ENCODE results near the gene MAP7. TPM values are rescaled to one million over a fixed set of nuclear protein-coding genes. Genes with fewer than 3 reads are reported as not detected.

MAP7 gene
- total RNA-seq, 1 donor from 2014 or later, result 0.51 TPM

DNA sequence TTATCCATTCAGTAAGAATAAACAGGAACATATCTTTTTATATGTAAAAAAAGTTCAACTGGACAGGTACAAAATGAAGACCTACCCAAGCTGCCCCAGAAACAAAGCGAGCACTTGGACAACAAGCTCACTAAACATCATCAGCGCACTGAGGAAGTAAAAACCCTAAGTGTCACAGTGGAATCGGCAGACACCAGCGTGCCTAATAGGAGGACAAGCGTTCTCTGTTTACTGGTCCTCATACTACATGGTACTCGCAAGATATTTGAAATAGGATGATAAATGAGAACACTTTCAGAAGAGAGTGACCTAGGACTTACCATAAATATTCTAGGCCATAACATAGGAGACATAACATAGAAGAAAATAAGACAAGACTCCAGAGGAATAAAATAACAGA, 18.2 kb downstream of the MAP7 start:
- DNase-seq (ENCODE audit: low read depth in 2 of 2), result no peak

DNA sequence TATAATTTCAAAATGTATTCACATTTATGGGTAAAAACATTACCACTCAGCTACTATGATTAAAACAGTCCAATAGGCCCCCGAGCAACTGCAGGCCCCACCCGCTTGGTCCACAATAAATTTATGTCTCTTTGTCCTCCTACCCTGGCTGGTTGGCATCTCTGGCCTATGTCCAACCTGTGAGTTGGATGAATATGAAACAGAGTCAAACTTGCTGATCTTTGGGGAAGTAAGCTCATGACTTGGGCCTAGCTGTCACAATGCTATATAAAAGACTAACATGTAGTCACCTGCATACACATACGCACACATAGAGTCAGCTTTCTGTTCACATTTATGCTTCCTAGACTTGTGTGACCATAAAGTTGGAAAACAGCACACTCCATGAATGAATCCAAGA, 20.5 kb downstream of the MAP7 start:
- no peak for DNase-seq (ENCODE audit: low read depth in 2 of 2)

DNA sequence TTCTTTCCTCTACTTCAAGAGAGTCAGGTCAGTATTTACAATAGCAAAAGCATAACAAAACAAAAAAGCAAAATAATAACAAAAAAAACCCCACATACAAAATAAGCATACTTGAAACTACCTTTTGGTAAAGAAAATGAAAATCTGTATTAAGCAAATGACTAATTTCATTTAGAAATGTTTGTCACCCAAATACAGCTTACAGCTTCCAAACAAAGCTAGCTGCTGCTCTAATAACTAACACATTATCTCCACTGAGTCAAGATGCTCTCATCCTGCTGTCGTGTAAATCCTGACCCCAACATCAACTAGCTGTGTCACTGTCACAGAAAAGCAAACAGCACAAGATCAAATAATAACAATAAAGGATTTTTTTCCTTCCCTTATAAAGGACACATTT, 21.7 kb downstream of the MAP7 start:
- DNase-seq (ENCODE audit: low read depth in 2 of 2), result no peak

DNA sequence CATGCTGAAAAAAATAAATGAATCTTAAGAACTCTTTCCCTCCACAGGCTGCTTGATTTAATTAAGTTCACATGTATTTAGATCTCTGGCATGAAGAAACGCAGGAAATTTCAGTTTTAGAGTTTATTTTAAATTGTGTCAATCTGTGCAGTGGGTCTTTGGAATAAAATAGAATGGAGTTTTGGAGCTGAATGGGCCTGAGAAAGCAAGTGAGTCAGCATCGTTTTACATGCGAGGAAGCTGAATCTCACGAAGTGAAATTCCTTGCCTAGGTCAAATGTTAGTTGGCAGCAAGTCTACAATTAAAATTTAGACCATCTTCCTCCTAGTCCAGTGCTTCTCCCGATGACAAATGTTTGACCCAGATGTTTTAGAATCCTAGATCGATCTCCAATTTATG, 22.4 kb downstream of the MAP7 start:
- no peak for DNase-seq (ENCODE audit: low read depth in 2 of 2)

DNA sequence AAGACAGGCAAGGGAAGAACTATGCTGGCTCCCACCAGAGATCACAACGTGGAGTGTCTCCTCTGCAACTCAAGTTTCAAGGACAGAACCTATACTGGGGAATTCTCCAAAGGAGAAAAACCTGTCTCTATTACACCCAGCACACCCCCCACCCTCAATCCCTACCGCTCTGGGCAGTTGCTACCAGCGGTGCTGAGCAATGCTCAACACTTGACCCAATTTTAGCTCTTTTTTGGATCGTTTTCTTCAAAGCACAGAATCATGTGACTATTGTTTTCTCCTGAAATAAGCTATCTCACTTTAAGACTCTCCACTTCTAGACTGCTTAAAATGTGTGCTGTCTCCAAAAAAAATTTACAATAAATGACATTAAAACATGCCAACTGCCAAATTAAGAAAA, 23.3 kb downstream of the MAP7 start:
- DNase-seq (ENCODE audit: low read depth in 2 of 2), result no peak

DNA sequence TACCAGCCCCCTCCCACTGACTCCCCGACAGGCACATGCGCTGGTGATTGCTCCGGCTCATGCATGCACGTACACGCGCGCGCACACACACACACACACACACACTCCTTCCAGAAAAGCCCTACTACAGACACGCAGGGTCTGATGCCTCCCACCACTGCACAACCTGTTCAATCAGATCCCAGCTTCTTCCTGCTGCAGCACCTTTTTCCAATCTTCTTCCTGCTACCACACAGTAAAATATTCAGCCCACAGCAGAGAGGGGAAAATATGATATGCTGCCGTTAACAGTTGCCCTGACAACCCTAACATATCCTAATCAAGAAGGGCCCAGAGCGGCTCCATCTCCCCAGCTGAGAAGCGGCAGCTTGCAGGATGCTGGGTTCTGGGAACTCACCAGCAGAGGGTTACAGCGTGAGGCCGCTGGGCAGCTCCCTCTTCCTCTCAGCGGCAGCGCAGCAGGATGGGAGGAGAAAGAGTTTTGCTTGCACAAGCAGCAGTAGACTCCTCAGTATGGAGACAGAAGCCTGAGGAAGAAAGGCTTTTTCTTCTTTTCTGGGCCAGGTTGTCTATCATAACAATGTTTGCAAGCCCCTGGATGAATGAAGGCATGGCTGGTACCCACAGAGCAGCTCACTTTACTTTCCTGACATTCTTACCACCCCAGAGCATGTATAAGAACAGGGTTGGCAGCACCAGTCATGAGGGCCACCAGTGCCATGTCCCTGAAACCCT, 23.9 kb downstream of the MAP7 start:
- DNase-seq (ENCODE audit: low read depth in 2 of 2), result peak in 1 of 2 donors; percentile 24

DNA sequence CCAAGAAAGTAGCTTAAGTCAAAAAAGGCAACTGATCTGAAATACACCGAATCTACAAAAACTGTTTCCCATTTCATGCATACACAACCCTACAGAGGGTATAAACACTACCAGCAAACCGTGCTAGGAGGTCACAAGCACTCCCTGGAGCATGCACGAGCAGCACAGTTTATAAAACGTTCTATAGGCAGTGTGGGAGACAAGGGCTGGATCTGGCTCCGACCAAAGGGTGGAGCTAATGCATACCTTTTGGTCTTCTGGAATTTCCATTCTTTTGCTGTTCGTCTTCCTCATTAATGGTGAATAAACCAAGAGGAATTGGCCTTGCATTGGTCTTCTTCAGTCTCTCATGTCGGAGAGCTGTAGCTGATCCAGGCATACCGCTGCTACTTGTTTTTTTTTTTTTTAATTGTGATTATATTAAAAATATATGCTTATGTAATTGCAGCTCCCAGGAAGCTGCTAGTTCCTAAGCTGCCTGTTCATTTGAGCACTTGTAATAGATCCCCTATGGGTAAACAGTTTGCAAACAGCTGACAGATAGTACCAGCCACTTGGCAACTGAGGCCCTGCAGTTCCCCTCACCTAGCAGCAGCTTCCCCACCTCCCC, 24.5 kb downstream of the MAP7 start:
- no peak for DNase-seq (ENCODE audit: low read depth in 2 of 2)

DNA sequence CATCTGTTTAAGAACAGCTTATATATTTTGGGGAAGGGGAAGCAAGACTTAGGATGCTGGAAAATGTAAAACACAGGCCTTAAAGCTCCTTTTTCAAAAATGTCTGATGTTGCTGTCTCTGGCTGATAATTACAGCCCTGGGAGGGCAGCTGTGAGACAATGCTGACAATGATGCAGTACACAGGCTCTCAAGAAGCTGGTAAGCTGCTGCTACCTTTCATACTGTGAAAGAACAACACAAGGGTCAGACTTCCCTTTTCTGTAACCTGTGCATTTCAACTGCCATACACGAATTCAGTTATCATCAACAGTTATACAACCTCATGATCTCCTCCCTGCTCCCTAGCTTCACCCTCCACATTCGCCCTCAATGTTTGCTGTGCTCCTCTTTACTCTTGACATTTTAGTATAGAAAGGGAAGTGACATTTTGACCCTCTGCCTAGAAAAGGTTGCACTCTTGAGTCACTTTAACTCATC, 25.2 kb downstream of the MAP7 start:
- no peak for DNase-seq (ENCODE audit: low read depth in 2 of 2)

DNA sequence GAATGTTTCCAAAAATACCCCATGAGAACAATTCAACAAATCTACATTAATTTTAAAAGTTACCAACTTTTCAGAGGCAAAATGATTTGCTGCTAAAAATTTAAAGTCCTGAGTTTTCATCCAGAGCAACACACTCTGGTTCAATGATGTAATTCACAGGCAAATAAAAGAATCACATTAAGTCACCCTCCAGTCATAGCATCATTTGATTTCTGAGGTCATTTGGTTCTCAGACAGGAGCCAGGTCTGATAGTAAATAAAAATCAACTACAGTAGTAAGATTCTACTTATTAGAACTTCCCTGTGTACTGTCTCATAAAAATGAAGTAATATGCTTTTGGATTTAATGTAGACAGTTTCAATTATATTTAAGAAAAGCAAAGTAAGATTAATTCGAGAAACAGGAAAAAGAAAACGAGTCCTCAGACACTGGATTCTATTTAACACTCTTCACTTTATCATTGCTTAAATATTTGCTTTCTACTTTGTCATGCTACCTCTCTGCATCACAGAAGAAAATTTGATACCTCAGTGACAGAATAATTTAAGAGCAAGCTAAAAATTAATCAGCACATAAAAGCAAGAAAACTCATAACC, 25.8 kb downstream of the MAP7 start:
- no peak for DNase-seq (ENCODE audit: low read depth in 2 of 2)

DNA sequence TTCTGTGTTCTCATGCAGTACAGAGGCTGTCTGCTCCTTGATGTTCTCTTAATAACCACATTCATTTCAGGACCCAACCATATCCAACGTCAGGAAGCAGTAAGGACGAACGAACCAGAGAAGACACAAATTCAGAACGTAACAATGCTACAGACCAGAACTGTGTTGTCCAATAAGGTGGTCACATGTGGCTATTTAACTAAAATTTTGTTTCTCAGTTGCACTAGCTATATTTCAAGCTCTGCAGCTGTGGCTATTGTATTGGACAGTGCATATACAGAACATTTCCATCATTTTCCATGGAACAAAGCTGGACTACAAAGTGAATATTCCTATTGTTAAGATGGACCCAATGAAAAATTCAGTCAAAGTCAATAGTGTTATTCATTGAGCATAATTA, 27.0 kb downstream of the MAP7 start:
- DNase-seq (ENCODE audit: low read depth in 2 of 2), result no peak

DNA sequence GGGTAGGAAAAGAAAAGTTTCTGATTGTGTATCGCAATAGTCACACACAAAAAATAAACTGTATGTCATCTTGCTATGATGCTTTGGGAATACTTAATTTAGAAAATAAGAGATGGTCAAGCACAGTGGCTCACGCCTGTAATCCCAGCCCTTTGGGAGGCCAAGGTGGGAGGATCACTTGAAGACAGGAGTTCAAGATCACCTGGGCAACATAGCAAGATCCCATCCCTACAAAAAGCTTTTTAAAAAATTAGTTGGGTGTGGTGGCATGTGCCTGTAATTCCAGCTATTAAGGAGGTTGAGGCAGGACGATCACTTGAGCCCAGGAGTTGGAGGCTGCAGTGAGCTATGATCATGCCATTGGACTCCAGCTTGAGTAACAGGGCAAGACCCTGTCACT, 27.6 kb downstream of the MAP7 start:
- no peak for DNase-seq (ENCODE audit: low read depth in 2 of 2)

DNA sequence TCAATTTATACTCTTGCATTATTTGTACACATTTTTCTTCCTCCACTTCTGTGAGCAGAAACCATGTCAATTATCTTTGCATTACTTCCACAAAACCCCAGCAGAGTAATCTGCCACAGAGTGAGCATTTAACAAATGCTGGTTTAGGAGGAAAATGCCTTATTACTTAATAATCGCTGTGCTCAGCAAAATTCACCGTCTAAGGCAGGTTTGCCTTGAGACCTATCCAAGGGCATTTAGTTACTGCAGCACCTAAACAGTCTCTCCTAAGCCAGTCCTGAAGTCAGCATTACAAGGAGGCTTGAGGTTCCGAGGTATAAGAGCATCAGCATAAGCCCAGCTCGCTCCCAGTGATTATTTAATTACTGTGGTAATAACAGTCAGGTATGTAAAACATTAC, 28.3 kb downstream of the MAP7 start:
- DNase-seq (ENCODE audit: low read depth in 2 of 2), result no peak

DNA sequence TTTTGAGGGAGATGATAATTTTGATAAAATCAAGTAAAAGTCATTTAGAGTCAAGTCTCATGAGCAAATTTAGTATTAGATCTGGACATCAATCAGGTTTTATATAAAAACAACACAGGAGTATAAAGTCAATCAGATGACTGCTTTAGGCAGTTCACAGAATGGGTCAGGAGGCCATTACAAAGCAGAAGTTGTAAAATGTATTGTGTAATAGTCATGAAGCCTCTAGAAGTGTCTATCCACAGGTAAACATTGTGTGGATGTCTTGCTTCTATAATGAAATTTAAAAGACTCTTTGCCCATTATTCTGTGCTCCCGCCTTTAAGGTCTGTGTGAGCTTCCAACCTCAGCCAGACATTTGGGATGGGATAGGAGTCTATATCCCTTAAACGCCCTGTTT, 28.8 kb downstream of the MAP7 start:
- no peak for DNase-seq (ENCODE audit: low read depth in 2 of 2)

DNA sequence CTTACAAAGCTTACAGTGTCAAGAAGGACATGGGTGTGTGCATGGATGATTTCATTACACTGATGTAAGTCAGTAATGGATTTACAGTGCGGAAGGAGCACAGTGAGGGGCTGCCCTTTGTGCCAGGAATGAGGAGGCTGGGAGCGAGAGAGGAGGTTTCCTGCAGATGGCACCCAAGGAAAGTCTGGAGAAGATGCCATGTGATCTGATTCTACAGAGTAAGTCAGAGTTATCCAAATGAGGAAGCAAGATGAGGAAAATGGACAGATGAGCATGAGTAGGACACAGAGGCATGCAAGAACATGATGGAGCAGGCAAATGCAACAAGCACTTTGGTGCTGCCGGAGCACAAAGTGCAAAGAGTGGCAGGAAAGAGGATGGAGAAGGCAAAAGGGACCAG, 29.7 kb downstream of the MAP7 start:
- DNase-seq (ENCODE audit: low read depth in 2 of 2), result no peak

DNA sequence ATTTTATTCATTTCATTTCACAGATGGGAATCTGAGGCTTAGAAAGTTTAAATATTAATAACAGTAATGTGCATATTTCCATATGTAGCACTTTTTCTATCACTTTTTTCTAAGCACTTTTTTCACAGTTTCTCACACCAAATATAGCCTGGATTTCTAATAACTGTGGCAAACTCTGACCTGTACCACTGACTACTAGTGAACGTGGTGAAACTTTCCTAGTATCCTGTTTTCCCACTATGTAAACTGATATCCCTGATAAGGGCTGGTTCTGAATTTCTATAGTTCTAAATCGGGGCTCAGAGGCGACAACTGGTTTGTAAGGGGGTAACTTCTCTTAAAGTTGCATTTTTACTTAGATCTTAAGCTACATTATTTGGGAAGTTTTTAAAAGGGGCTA, 32.6 kb downstream of the MAP7 start:
- DNase-seq (ENCODE audit: low read depth in 2 of 2), result no peak

DNA sequence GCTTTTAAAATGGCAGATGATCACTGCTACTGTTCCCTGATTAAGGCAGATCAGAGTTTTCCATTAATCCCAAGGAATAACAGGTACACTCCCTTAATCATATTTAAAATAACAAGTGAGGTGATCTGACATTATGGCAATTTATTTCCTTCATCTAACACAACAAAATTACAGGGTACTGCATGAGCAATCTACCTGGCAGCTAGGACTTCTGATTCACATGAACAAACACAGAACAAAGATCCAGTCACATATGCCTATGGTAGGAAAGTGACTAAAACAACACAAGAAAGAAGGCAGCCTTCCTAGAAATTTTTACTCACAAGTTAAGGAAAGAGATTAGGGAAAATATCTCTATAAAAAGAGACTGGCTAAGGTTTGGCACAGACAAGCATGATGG, 33.2 kb downstream of the MAP7 start:
- DNase-seq (ENCODE audit: low read depth in 2 of 2), result no peak

DNA sequence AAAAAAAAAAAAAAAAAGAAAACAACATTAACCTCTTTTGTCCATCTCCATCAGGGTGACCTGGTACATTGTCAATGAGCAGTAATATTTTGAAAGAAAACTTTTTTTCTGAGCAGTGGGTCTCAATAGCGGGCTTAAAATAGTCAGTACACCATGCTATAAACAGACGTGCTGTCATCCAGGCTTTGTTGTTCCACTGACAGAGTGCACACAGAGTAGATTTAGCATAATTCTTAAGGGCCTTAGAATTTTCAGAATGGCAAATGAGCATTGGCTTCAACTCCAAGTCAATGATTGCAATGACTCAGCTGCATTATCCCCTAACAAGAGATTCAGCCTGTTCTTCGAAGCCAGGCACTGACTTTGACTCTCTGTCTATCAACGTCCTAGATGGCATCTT, 35.6 kb downstream of the MAP7 start:
- DNase-seq (ENCODE audit: low read depth in 2 of 2), result no peak

DNA sequence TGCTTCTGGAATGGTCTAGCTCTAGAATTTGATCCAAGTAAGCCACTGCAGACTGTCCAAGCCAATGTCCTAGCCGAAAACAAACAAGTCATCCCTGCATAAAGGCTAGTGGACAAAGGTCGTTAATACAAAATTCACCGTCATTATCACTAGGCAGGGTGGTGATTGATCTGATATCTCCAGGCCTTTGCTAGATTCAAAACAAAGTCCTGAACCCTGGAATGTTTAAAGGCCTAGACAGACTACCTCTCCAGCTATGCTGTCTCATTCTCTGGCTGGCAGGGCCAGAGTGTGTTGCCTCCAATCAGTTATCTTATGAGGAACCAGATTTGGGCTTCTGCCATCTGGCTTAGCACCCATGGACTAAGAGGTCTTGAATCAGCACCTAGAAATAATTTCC, 38.3 kb downstream of the MAP7 start:
- DNase-seq (ENCODE audit: low read depth in 2 of 2), result no peak

DNA sequence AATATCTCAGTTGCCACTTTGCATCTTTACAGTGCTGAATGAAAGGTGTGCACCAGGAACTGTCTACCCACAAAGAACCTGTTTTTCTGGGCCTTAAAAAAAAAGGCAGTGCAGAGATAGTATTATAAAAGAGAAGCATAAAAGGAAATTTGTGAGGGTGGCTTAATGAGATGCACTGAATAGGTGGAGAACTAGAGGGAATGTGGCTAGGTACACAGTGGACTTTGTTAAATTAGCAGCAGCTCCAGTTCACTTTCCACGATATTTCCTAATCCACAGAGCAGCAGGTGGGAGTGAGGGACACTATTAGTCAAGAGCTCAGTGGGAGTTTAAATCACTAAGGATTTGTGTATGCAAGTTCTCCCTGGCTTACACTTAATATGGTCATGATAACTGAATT, 38.8 kb downstream of the MAP7 start:
- DNase-seq (ENCODE audit: low read depth in 2 of 2), result no peak

DNA sequence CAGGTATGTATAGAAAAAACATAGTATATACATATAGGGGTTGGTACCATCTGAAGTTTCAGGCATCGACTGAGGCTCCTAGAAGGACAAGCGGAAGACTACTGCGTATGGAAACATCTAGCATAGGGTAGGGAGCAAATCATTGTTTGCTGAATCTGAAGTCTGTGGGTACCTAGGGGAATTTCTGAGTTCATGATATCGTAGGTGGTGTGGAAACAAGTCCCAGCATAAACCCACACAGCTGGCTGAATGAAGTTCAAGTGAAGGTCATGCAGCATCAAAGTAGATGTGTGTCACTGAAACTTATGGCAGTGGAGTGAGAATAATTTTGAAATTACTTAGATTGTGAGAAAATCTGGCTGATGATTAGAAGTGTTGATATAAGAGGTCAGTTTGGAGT, 39.4 kb downstream of the MAP7 start:
- no peak for DNase-seq (ENCODE audit: low read depth in 2 of 2)

DNA sequence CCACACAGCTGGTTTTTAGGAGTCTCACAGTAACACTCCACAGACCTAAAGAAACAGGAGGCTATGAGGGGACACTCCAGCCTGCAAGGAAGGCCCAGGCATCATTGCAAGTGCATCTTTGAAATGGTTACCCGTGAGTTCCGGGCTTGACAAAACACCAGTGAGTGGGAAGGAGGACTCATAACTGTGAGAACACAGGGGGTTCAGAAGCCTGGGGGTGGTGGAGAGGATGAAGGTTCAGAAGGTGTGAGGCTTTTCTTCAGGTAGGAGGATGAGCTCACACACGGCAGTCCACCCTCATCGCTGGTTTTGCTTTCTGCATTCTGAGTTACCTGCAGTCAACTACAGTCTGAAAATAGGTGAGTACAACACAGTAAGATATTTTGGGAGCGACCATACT, 39.9 kb downstream of the MAP7 start:
- DNase-seq (ENCODE audit: low read depth in 2 of 2), result no peak

DNA sequence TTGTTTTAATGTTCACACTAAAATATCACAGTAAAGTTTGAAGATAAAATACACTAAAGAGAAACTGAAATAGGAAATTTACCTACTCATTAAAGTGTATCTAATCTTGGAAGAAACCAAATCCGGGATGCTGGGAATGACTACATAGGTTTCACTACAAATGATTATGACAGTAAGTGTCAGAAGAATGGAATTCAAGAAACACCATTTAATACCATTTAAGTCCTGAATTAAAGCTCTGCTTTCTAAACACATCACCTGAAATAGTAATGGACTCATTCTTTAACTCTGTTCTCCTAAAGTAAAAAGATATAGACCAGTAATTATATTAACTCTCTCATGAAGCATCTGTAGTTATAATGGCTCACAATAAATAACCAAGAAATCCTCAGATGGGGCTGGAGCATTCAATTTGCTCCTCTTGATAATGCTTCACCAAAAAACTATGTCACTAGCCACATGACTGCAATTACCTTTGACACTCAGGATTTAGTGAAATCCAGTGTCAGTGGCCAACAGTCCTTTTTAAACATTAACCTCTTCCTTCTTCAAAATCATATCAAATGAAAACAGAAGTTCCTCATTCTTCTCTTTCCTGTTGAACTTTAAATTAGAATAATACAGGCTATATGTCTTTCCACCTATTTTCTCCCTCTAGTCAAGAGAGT, 41.4 kb downstream of the MAP7 start:
- no peak for DNase-seq (ENCODE audit: low read depth in 2 of 2)
